ENCODE measurements around the gene CORO1C.
"Not testable (repeated sequence)": the region's sequence is repeated elsewhere in the genome, so short reads cannot be mapped to it uniquely, and the experiment has no call there.

The CORO1C gene

DNA sequence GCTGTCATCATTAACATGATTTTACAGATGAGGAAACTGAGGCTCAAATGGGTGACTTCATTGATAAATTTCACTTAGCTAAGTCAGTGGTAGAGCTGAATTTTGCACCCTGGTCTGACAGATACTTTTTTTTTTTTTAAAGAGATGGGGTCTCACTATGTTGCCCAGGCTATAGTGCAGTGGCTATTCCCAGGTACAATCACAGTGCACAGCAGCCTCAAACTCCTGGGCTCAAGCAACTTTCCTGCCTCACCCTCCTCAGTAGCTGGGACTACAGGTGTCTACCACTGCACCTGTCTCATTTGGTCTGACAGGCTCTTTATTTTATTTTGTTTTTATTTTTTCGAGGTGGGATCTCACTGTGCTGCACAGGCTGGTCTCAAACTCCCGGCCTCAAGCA lies 24.2 kb upstream of the CORO1C start:
- in situ Hi-C loops (cut with HindIII; ENCODE audit: low sequenced_read_pairs): no loop called here

DNA sequence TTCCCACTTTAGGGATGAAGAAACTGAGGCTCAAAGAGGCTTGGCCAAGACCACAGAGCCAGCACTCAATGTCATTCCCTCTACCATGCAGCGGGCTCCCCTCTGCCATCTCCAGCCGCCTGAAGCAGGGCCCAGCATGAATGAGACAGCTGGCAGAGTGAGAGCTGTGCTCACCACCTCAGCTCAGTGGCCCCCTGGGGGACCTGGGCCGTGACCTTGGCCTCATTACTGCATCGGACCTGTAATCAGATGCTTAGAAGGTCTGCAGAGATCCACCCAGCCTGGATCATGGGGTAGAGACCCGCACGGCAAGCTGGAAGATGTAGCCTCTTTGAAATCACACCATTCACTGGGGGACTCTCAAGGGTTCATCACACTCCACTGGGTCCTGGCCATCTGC lies 22.7 kb upstream of the CORO1C start:
- in situ Hi-C loops (cut with HindIII; ENCODE audit: low sequenced_read_pairs): no loop called here

- in situ Hi-C loops (cut with HindIII; ENCODE audit: low sequenced_read_pairs): no loop called here
Measured at GRCh38 chr12:108752387-108752786, 21.1 kb upstream of the CORO1C start.

DNA sequence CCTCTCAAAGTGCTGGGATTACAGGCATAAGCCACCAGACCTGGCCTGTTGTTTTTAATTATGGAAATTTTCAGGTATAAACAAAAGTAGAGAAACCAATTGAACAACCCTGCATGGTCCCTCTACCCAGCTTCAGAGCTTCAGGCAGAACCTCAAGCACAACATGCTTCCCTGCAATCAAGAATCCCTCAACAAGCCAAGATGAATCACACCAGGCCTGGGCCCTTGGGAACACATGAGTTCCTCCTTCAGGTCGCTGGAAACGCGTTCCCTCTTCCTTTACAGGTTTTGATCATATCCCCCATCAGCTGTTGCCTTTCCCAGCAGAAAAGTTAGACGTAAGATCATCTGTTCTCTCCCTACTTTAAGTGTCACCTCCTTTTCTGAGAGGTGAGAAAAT lies 20.5 kb upstream of the CORO1C start:
- in situ Hi-C loops (cut with HindIII; ENCODE audit: low sequenced_read_pairs): no loop called here

DNA sequence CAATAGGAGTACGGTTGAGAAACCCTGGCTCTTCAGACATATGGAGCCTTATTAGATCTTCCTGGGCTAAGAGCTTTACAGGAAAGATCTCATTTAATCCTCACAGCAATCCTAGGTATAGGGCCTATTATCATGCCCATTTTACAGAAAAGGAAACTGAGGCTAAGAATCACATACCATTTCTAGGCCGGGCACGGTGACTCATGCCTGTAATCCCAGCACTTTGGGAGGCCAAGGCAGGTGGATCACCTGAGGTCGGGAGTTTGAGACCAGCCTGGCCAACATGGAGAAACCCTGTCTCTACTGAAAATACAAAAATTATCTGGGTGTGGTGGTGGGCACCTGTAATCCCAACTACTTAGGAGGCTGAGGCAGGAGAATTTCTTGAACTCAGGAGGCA lies 19.7 kb upstream of the CORO1C start:
- in situ Hi-C loops (cut with HindIII; ENCODE audit: low sequenced_read_pairs): not testable (repeated sequence)

DNA sequence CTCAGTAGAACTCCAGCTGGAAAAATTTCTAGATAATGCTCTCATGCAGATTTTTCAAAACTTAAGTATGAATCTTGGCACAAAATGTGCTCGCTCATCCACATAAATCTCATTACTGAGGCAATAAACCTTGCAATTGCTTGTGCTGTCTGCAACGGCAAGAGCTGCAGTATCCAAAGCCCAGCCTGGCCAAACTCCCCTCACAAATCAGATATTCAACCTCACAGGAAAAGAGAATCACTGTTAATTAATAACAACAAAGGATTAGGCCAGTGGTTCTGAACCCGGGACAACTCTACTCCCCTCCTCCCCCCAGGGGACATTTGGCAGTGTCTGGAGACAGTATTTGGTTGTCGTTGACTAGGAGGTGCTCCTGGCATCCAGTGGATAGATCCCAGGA lies 19.2 kb upstream of the CORO1C start:
- in situ Hi-C loops (cut with HindIII; ENCODE audit: low sequenced_read_pairs): no loop called here

GRCh38 chr12:108747563-108747962 lies 16.2 kb upstream of the CORO1C start:
- in situ Hi-C loops (cut with HindIII; ENCODE audit: low sequenced_read_pairs): no loop called here

GRCh38 chr12:108745641-108746040 lies 14.3 kb upstream of the CORO1C start:
- in situ Hi-C loops (cut with HindIII; ENCODE audit: low sequenced_read_pairs): no loop called here

DNA sequence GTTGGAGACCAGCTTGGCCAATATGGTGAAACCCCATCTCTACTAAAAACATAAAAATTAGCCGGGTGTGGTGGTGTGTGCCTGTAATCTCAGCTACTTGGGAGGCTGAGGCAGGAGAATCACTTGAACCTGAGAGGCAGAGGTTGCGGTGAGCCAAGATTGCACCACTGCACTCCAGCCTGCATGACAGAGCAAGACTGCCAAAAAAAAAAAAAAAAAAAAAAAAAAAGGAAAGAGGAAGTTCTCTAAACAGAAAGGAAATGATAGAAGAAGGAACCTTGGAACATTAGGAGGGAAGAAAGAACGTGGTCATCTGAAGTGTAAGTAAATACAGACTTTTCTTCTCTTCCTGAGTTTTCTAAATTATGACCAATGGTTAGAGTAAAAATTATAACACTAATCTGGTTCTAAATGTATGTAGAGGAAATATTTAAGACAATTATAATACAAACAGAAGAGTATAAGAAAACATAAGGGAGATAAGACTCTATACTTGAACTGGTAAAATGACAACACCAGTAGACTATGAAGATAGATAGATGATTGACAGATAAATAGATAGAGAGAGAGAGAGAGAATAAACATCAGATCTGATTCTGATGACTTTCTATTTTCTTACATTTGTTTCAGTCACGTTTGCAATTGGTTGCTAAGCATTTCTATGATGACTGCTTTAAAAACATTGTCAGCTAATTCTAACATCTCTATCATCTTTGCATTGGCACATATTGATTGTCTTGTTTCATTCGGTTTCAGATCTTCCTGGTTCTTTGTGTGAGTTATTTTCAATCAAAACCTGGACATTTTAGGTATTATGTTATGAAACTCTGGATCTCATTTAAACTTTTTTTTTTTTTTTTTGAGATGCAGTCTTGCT lies 12.9 kb upstream of the CORO1C start:
- in situ Hi-C loops (cut with HindIII; ENCODE audit: low sequenced_read_pairs): no loop called here

- in situ Hi-C loops (cut with HindIII; ENCODE audit: low sequenced_read_pairs): no loop called here
Measured at GRCh38 chr12:108738170-108738569, 6.9 kb upstream of the CORO1C start.

GRCh38 chr12:108735855-108736254 lies 4.5 kb upstream of the CORO1C start:
- in situ Hi-C loops (cut with HindIII; ENCODE audit: low sequenced_read_pairs): no loop called here

DNA sequence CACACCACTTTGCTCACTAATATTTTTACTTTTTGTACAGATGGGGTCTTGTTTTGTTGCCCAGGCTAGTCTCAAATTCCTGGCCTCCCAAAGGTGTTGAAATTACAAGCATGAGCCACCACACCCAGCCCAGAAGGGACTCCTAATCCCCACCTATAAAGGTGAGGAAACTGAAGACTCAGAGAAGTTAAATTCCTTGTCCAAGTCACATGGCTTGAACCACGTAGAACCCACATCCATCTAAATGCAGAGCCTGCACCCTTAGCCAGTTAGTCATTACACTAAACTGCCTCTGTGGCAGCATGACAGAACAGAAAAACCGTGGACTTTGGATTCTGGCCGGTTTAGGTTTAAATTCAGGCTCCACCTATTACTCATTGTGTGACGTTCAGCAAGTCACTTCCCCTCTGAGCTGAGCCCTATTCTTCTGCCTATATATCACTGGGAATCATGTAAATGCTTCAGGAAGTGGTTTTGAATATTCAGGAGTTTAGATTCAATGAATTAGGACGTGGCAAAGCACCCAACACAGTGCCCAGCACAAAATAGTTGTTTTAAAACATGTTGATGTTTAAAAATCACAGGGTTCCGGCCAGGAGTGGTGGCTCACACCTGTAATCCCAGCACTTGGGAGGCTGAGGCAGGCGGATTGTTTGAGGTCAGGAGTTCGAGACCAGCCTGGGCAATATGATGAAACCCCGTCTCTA lies 3.0 kb upstream of the CORO1C start:
- in situ Hi-C loops (cut with HindIII; ENCODE audit: low sequenced_read_pairs): no loop called here

DNA sequence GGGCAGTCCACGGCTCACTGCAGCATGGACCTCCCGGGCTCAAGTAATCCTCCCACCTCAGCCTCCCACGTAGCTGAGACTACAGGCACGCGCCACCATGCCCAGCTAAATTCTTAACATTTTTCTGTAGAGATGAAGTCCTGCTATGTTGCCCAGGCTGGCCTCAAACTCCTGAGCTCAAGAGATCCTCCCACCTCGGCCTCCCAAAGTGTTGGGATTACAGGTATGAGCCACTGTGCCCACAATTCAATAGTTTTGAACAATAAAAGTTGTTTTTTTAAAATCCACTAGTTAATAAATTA lies 1.9 kb upstream of the CORO1C start:
- in situ Hi-C loops (cut with HindIII; ENCODE audit: low sequenced_read_pairs): not testable (repeated sequence)

DNA sequence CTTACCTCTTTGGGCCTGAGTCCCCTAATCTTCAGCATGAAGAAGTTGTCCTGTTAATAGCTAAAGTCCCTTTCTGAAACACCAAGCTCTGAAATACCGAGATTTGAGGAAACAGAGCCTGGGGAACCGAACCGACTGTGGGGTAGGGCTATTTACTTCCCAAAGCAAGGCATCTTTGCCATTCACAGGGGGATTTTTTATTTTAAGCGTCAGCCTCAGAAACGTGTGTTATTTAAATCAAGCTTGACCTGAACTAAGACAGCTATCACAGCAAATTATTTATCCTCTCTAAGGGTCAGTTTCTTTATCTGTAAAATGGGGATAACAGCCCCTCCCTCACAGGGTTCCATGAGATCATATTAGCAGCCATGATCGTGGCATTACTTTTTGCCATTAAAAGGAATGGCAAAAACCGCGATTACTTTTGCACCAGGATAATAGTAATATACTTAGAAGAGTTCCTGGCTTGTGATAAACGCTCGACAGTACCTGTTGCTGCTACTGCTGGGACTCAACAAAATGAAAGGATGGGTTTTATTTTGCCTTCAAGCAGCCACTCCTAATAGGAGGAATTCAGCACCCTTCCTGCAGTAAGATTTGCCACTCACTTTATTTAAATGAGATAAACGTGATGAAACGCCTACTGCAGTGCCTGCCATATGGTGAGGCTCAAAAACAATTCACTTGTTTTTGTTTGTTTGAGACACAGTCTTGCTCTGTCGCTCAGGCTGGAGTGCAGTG lies 1.3 kb upstream of the CORO1C start:
- in situ Hi-C loops (cut with HindIII; ENCODE audit: low sequenced_read_pairs): no loop called here

- in situ Hi-C loops (cut with HindIII; ENCODE audit: low sequenced_read_pairs): no loop called here
Measured at GRCh38 chr12:108731866-108732461, 646 bp upstream of the CORO1C start.

DNA sequence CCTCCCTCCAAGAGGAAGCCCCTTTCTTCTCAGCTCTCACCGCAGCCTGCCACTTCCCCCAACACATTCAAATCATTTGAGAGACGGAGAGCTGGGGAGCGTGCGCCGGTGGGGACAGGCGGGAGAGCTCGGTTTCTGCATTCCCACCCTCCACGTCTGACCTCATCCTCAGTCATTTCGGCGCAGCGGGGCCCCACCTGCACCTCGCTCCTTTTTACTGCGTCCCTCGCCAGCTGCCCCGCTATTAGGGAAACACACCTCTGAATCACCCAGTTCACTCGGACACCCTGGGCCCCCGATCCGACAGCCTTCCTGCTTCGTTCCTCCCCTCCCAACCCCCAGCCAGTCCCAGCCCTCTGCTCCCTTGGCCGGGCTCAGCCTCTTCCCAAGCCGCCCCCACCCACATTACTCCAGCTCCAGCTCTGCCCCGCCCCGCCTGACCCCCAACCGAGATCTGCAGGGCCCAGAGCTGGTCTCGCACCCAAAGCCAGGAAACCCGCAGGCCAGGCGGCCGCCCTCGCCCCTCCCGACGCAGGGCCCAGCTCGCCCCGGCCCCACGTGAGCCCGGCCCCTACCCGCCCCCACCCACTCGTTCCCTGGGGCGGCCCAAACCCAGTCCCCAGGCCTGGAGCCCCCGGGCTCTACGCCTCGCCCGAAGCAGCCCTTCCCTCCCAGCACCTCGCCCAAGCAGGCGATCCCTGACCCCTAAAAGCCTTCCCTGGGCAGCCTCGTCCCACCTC lies 783 bp downstream of the CORO1C start:
- in situ Hi-C loops (cut with HindIII; ENCODE audit: low sequenced_read_pairs): no loop called here

GRCh38 chr12:108729612-108730364 lies 1.5 kb downstream of the CORO1C start:
- in situ Hi-C loops (cut with HindIII; ENCODE audit: low sequenced_read_pairs): no loop called here

GRCh38 chr12:108728820-108729611 lies 2.3 kb downstream of the CORO1C start:
- in situ Hi-C loops (cut with HindIII; ENCODE audit: low sequenced_read_pairs): no loop called here

Measured in DLD1 (cell line).